AG04449 (cell line): ENCODE results near the gene BCAT1.

Source experiments
- CTCF ChIA-PET: fragments of 350-600 bp; formaldehyde crosslinking; extraction: SDS; loops from one replicate; lab custom pipeline; 2021; ENCODE audit warnings: antibody characterized with exemption; lab: Yijun Ruan, JAX
- POLR2A ChIA-PET: fragments of 400-600, 350-600 bp; formaldehyde crosslinking; extraction: SDS; loops from one replicate; lab custom pipeline; 2020; ENCODE audit warnings: antibody characterized with exemption, inconsistent platforms; lab: Yijun Ruan, JAX
- DNase-seq: peaks from one replicate; pipeline ENCODE4 v3.0.0-alpha.2; 2010; ENCODE audit warnings: low read depth, low spot score
- H3K4me3 ChIP-seq: 2 replicates; pipeline ENCODE4 v1.5.1; 2011; ENCODE audit warnings: low read depth, mild to moderate bottlenecking, control low read depth, low read length
- TF ChIP-seq, protein P1 (sequence below): IDR thresholded peaks from one replicate; pipeline ENCODE4 v1.5.1; 2011; ENCODE audit warnings: mild to moderate bottlenecking, moderate library complexity, low read length, control low read depth, inconsistent platforms; ENCODE audit not compliant: insufficient read depth; ENCODE audit errors: missing control alignments

BCAT1 gene

GRCh38 chr12:24884911-24885310 lies 64.0 kb downstream of the BCAT1 start:
- TF ChIP-seq, protein P1, sequence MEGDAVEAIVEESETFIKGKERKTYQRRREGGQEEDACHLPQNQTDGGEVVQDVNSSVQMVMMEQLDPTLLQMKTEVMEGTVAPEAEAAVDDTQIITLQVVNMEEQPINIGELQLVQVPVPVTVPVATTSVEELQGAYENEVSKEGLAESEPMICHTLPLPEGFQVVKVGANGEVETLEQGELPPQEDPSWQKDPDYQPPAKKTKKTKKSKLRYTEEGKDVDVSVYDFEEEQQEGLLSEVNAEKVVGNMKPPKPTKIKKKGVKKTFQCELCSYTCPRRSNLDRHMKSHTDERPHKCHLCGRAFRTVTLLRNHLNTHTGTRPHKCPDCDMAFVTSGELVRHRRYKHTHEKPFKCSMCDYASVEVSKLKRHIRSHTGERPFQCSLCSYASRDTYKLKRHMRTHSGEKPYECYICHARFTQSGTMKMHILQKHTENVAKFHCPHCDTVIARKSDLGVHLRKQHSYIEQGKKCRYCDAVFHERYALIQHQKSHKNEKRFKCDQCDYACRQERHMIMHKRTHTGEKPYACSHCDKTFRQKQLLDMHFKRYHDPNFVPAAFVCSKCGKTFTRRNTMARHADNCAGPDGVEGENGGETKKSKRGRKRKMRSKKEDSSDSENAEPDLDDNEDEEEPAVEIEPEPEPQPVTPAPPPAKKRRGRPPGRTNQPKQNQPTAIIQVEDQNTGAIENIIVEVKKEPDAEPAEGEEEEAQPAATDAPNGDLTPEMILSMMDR: no peak
- DNase-seq: no peak
- POLR2A ChIA-PET: no interaction called here
- H3K4me3 ChIP-seq: no peak overlapping the region
- CTCF ChIA-PET: no interaction called here

- CTCF ChIA-PET: interaction anchor here (1.2 kb wide), 1 partner anchor 28 kb away, joined by 4 read pairs; no protein-coding TSS in a partner anchor
- H3K4me3 ChIP-seq: no peak overlapping the region
- TF ChIP-seq, protein P1: no peak
- POLR2A ChIA-PET: no interaction called here
- no peak for DNase-seq
Observed at GRCh38 chr12:24881724-24882371, 67.1 kb downstream of the BCAT1 start.

DNA sequence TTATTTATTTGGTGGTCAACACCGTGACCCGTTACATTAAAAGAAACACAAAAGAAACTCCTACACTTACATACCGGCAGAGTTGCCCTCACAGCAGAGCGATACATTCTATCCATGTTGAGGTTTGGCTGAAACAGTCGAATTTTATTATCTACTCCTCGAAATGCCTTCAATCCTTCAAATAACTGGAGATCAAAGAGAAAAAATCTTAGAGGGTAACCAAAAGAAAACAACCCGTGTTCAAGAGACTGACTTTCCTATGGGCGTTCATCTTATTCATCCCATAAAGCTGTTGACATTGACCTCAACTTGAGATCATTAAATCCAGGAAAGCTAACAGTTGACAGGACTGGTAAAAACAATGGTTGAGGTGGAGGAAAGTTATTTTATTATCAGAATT lies 67.7 kb downstream of the BCAT1 start:
- no peak overlapping the region for H3K4me3 ChIP-seq

DNA sequence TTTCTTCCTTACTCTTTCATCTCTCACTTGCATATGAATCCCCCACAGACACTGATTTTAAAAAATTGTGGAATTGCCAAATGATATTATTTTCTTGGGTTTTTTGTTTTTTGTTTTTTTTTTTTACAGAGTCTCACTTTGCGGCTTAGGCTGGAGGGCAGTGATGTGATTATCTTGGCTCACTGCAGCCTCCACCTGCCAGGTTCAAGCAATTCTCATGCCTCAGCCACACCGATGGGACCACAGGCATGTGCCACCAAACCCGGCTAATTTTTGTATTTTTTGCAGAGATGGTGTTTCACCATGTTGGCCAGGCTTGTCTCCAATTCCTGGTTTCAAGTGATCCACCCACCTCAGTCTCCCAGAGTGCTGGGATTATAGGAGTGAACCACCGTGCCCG lies 68.2 kb downstream of the BCAT1 start:
- POLR2A ChIA-PET: no interaction called here
- DNase-seq: no peak
- TF ChIP-seq, protein P1: no peak
- CTCF ChIA-PET: no interaction called here
- H3K4me3 ChIP-seq: no peak overlapping the region

More for the DNA sequence above, 67.7 kb downstream of the BCAT1 start:
- CTCF ChIA-PET: interaction anchor here (1.2 kb wide), 1 partner anchor 27 kb away, joined by 4 read pairs; no protein-coding TSS in a partner anchor
- POLR2A ChIA-PET: no interaction called here
- TF ChIP-seq, protein P1: no peak
- DNase-seq: no peak

GRCh38 chr12:24879644-24880043 lies 69.3 kb downstream of the BCAT1 start:
- ChIA-PET POLR2A (no interaction called here), CTCF (no interaction called here)
- H3K4me3 ChIP-seq: no peak overlapping the region
- TF ChIP-seq, protein P1: no peak
- DNase-seq: no peak

- no peak overlapping the region for H3K4me3 ChIP-seq
- DNase-seq: no peak
- ChIA-PET POLR2A (no interaction called here), CTCF (interaction anchor here (1.1 kb wide), 1 partner anchor 22 kb away, joined by 3 read pairs; no protein-coding TSS in a partner anchor)
- TF ChIP-seq, protein P1: no peak
Observed at GRCh38 chr12:24875014-24875413, 73.9 kb downstream of the BCAT1 start.
